T-helper 17 cell (primary cell): ENCODE data around the gene DPH7. TPM values are rescaled to one million over a fixed set of nuclear protein-coding genes. Genes with fewer than 3 reads are reported as not detected.
"Not testable (repeated sequence)": the region's sequence is repeated elsewhere in the genome, so short reads cannot be mapped to it uniquely, and the experiment has no call there.

Experiments
- ATAC-seq: fragments of 150-1000 bp; cut with Tn5 transposase; 2 replicates; pipeline ENCODE4 v1.10.0; 2021; ENCODE audit warnings: mild to moderate bottlenecking, moderate library complexity
- DNase-seq, 3 donors: peaks; one replicate each; pipeline versions ENCODE4 v3.0.0 to v3.0.0-alpha.2; 2020 to 2021
- H3K9me3 ChIP-seq: one replicate; pipeline ENCODE4 v1.7.0; 2013; ENCODE audit warnings: low read length, mild to moderate bottlenecking; ENCODE audit not compliant: control insufficient read depth, poor library complexity, severe bottlenecking
- H3K27ac Mint-ChIP-seq: one replicate; pipeline ENCODE4 v1.8.0; 2022; ENCODE audit warnings: mild to moderate bottlenecking, moderate library complexity, mixed read lengths
- H3K27me3 Mint-ChIP-seq: one replicate; pipeline ENCODE4 v1.8.0; 2022; ENCODE audit warnings: mixed read lengths
- H3K36me3 Mint-ChIP-seq: one replicate; pipeline ENCODE4 v1.8.0; 2022; ENCODE audit warnings: low read depth, mixed read lengths
- H3K4me1 Mint-ChIP-seq: one replicate; pipeline ENCODE4 v1.8.0; 2022; ENCODE audit warnings: mild to moderate bottlenecking, mixed read lengths
- H3K4me3 Mint-ChIP-seq: one replicate; pipeline ENCODE4 v1.8.0; 2022; ENCODE audit warnings: mild to moderate bottlenecking, moderate library complexity, mixed read lengths
- total RNA-seq, 4 donors: library from RNA in 2 of 4; stranded (reverse) in 2 of 4; gene quantifications; one replicate each; pipeline ENCODE4 v1.2.3 and lab custom pipeline; 2022 to 2026

The DPH7 gene
- total RNA-seq, 2 donors from 2014 or later, result 46.1 to 52.0 TPM

DNA sequence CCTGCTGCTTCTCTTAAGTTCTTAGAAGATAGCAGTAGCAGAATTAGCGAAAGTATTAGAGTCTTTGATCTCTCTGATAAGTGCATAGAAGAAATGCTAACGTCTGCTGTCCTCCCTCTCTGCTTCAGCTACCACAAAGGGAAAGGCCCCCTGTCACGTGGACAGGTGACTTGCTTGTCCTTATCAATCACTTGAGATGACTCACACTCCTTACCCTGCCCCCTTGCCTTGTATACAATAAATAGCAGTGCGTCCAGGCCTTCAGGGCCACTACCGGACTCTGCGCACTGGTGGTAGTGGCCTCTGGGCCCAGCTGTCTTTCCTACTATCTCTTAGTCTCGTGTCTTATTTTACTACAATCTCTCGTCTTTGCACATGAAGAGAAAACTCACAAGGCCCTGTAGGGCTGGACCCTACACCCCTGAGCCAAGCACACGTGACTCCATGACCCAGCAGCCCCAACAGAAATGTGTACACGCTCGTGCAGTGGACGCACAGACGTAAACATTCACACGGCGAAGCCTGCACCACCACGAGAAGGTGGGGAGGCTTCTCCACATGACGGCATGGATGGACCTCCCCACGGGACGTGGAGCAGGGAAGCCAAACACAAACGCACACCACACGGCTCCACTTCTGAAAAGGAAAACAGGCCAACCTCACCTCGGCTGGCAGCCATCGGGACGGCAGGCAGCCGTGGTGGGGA, 66.8 kb downstream of the DPH7 start:
- H3K27ac Mint-ChIP-seq, result peak overlapping the region; percentile 47
- peaks cover 9% of the 10 kb centered on the region for H3K4me1 Mint-ChIP-seq
- H3K4me3 Mint-ChIP-seq, result no peak overlapping the region
- DNase-seq (no peak), ATAC-seq (no peak)
- H3K9me3 ChIP-seq, result no peaks in the 10 kb centered on the region
- no peaks in the 10 kb centered on the region for H3K36me3 Mint-ChIP-seq
- H3K27me3 Mint-ChIP-seq, result no peaks in the 10 kb centered on the region

GRCh38 chr9:137511126-137511525, 67.6 kb downstream of the DPH7 start:
- not testable (repeated sequence) for DNase-seq, H3K4me3 Mint-ChIP-seq, H3K9me3 ChIP-seq, H3K4me1 Mint-ChIP-seq, H3K27ac Mint-ChIP-seq, H3K36me3 Mint-ChIP-seq, H3K27me3 Mint-ChIP-seq, ATAC-seq

DNA sequence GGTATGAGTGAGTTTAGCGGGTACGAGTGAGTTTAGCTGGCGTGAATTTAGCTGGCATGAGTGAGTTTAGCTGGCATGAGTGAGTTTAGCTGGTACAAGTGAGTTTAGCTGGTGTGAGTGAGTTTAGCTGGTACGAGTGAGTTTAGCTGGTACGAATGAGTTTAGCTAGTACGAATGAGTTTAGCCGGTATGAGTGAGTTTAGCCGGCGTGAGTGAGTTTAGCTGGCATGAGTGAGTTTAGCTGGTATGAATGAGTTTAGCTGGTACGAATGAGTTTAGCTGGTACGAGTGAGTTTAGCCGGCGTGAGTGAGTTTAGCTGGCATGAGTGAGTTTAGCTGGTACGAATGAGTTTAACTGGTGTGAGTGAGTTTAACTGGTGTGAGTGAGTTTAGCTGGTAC, 69.5 kb downstream of the DPH7 start:
- Mint-ChIP-seq H3K36me3 (no peaks in the 10 kb centered on the region), H3K4me3 (no peak overlapping the region), H3K27ac (no peak overlapping the region), H3K27me3 (no peaks in the 10 kb centered on the region), H3K4me1 (peaks cover 9% of the 10 kb centered on the region)
- no peak for ATAC-seq
- no peak for DNase-seq
- no peaks in the 10 kb centered on the region for H3K9me3 ChIP-seq

DNA sequence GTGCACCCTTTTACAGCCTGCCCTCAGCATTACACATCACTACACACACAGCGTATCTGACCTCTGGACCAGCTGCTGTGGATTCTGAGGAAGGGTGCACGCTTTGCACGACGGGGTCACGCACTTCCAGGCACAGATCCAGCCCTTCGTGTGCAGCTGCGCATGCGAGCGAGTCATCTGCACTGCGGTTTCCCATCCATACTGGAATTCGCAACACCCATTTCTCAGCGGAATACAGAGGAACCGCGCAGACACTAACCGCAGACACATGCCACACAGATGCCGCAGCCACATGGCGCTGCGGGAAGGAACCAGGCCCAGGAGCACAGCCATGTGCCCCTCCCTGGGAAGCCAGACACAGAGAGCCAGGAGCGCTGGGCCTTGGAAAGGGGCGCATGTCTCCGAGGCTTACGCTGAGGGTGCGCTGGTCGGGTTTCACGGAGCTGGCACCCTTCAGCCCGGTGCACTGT, 72.0 kb downstream of the DPH7 start:
- ATAC-seq, result no peak
- peaks cover under 1% of the 10 kb centered on the region for H3K4me1 Mint-ChIP-seq
- no peak overlapping the region for H3K27ac Mint-ChIP-seq
- no peaks in the 10 kb centered on the region for H3K27me3 Mint-ChIP-seq
- peaks cover 3% of the 10 kb centered on the region for H3K36me3 Mint-ChIP-seq
- H3K4me3 Mint-ChIP-seq, result no peak overlapping the region
- no peaks in the 10 kb centered on the region for H3K9me3 ChIP-seq
- DNase-seq, result no peak

- no peaks in the 10 kb centered on the region for H3K9me3 ChIP-seq
- peaks cover 3% of the 10 kb centered on the region for H3K36me3 Mint-ChIP-seq
- H3K27ac Mint-ChIP-seq, result no peak overlapping the region
- H3K27me3 Mint-ChIP-seq, result no peaks in the 10 kb centered on the region
- no peaks in the 10 kb centered on the region for H3K4me1 Mint-ChIP-seq
- DNase-seq, result no peak
- no peak overlapping the region for H3K4me3 Mint-ChIP-seq
- ATAC-seq, result no peak
Measured at GRCh38 chr9:137506274-137506673, 72.5 kb downstream of the DPH7 start.

GRCh38 chr9:137505421-137506140, 73.1 kb downstream of the DPH7 start:
- no peak for DNase-seq
- H3K4me1 Mint-ChIP-seq, result no peaks in the 10 kb centered on the region
- H3K4me3 Mint-ChIP-seq, result no peak overlapping the region
- no peak for ATAC-seq
- H3K9me3 ChIP-seq, result no peaks in the 10 kb centered on the region
- H3K27ac Mint-ChIP-seq, result no peak overlapping the region
- no peaks in the 10 kb centered on the region for H3K27me3 Mint-ChIP-seq
- peaks cover 3% of the 10 kb centered on the region for H3K36me3 Mint-ChIP-seq

Other genes with a start within 250 kb of the DPH7 start
- gene EXD3, start 155.8 kb downstream of the DPH7 start, total RNA-seq, result 10 to 100 TPM; 15.4 to 17.8 TPM
- 1 to 10 TPM; 3.0 to 3.3 TPM for gene NOXA1, start 155.5 kb downstream of the DPH7 start, total RNA-seq
- not detected for gene ENTPD8, start 137.6 kb downstream of the DPH7 start, total RNA-seq
- 10 to 100 TPM; 41.5 to 54.2 TPM for gene NSMF, start 119.6 kb downstream of the DPH7 start, total RNA-seq
- 1 to 10 TPM; 7.3 to 7.5 TPM for gene PNPLA7, start 28.5 kb downstream of the DPH7 start, total RNA-seq
- gene MRPL41, start 27.0 kb downstream of the DPH7 start, total RNA-seq, result 10 to 100 TPM; 52.6 to 78.8 TPM
- 10 to 100 TPM; 12.1 to 18.2 TPM for gene ZMYND19, start 11.6 kb upstream of the DPH7 start, total RNA-seq
- 10 to 100 TPM; 54.8 to 83.8 TPM for gene ARRDC1, start 26.8 kb upstream of the DPH7 start, total RNA-seq
- gene EHMT1, start 40.1 kb upstream of the DPH7 start, total RNA-seq, result 100 to 1,000 TPM; 106 to 108 TPM